Astrocyte (in vitro differentiated cells and primary cell): ENCODE data around the gene MNAT1. TPM values are rescaled to one million over a fixed set of nuclear protein-coding genes. Genes with fewer than 3 reads are reported as not detected.

Source experiments
- DNase-seq: peaks from one replicate; pipeline ENCODE4 v3.0.0-alpha.2; 2010; ENCODE audit warnings: low read depth
- FAIRE-seq: peaks from 2 replicates; lab custom pipeline; 2011; peaks lifted over from hg19 to GRCh38; lab: Jason Lieb, UNC
- H2AFZ ChIP-seq: 2 replicates; pipeline ENCODE4 v1.6.0; 2012; ENCODE audit warnings: low read depth, low read length, inconsistent platforms
- H3K27ac ChIP-seq: 2 replicates; pipeline ENCODE4 v1.5.1; 2011; ENCODE audit warnings: low read depth, low read length, inconsistent platforms
- H3K27me3 ChIP-seq: 2 replicates; pipeline ENCODE4 v1.6.0; 2011; ENCODE audit warnings: low read length, inconsistent platforms; ENCODE audit not compliant: insufficient read depth
- H3K36me3 ChIP-seq: 2 replicates; pipeline ENCODE4 v1.5.1; 2011; ENCODE audit warnings: low read length, inconsistent platforms; ENCODE audit not compliant: insufficient read depth
- H3K4me1 ChIP-seq: 2 replicates; pipeline ENCODE4 v1.5.1; 2011; ENCODE audit warnings: low read length, inconsistent platforms; ENCODE audit not compliant: insufficient read depth
- H3K4me2 ChIP-seq: 2 replicates; pipeline ENCODE4 v1.6.0; 2012; ENCODE audit warnings: low read length, inconsistent platforms
- H3K4me3 ChIP-seq: 2 replicates; pipeline ENCODE4 v1.5.1; 2011; ENCODE audit warnings: low read depth, mild to moderate bottlenecking, low read length, inconsistent platforms; ENCODE audit not compliant: insufficient read depth
- H3K79me2 ChIP-seq: 2 replicates; pipeline ENCODE4 v1.6.0; 2012; ENCODE audit warnings: mild to moderate bottlenecking, low read length, inconsistent platforms; ENCODE audit not compliant: insufficient read depth
- H3K9ac ChIP-seq: 2 replicates; pipeline ENCODE4 v1.6.0; 2012; ENCODE audit warnings: mild to moderate bottlenecking, low read length, inconsistent platforms
- H3K9me3 ChIP-seq: 2 replicates; pipeline ENCODE4 v1.5.1; 2012; ENCODE audit warnings: low read depth, mild to moderate bottlenecking, low read length, inconsistent platforms; ENCODE audit not compliant: insufficient read depth
- H4K20me1 ChIP-seq: 2 replicates; pipeline ENCODE4 v1.6.0; 2012; ENCODE audit warnings: low read length, inconsistent platforms; ENCODE audit not compliant: insufficient read depth
- H3K27ac Mint-ChIP-seq: one replicate; pipeline ENCODE4 v1.8.0; 2021; ENCODE audit warnings: mild to moderate bottlenecking, mixed read lengths; ENCODE audit not compliant: unreplicated experiment
- H3K27me3 Mint-ChIP-seq: one replicate; pipeline ENCODE4 v1.8.0; 2021; ENCODE audit warnings: low read depth, mixed read lengths; ENCODE audit not compliant: unreplicated experiment
- H3K36me3 Mint-ChIP-seq: one replicate; pipeline ENCODE4 v1.8.0; 2021; ENCODE audit warnings: low read depth, mixed read lengths; ENCODE audit not compliant: unreplicated experiment
- H3K4me1 Mint-ChIP-seq: one replicate; pipeline ENCODE4 v1.8.0; 2021; ENCODE audit warnings: low read depth, mixed read lengths; ENCODE audit not compliant: unreplicated experiment
- H3K4me3 Mint-ChIP-seq: one replicate; pipeline ENCODE4 v1.8.0; 2021; ENCODE audit warnings: mild to moderate bottlenecking, moderate library complexity, mixed read lengths; ENCODE audit not compliant: unreplicated experiment
- H3K9me3 Mint-ChIP-seq: one replicate; pipeline ENCODE4 v1.8.0; 2021; ENCODE audit warnings: mild to moderate bottlenecking, mixed read lengths; ENCODE audit not compliant: unreplicated experiment
- CTCF ChIP-seq: IDR thresholded peaks from 2 replicates; pipeline ENCODE4 v1.5.1; 2011; ENCODE audit warnings: low read depth, mild to moderate bottlenecking, inconsistent platforms, low read length, moderate library complexity; ENCODE audit not compliant: insufficient read depth
- EZH2 ChIP-seq: IDR thresholded peaks from 2 replicates; pipeline ENCODE4 v1.6.1; 2012; ENCODE audit warnings: mild to moderate bottlenecking, low read length, inconsistent platforms; ENCODE audit not compliant: insufficient read depth
- total RNA-seq: library from RNA; stranded (reverse); gene quantifications from 2 replicates; pipeline ENCODE4 v1.2.1, GENCODE V29; 2021

MNAT1 gene
- total RNA-seq, 1 donor from 2014 or later, result 36.0 TPM

- Histone ChIP-seq H3K36me3 (no peaks in the 10 kb centered on the region), H3K4me2 (no peak overlapping the region), H3K79me2 (no peaks in the 10 kb centered on the region), H4K20me1 (no peaks in the 10 kb centered on the region), H3K9ac (no peak overlapping the region), H3K4me3 (no peak overlapping the region), H2AFZ (no peak overlapping the region), H3K4me1 (no peaks in the 10 kb centered on the region), H3K27ac (no peak overlapping the region), H3K27me3 (no peaks in the 10 kb centered on the region), H3K9me3 (no peaks in the 10 kb centered on the region)
- DNase-seq (no peak), FAIRE-seq (no peak)
- Mint-ChIP-seq H3K4me3 (no peak overlapping the region), H3K4me1 (no peaks in the 10 kb centered on the region), H3K36me3 (no peaks in the 10 kb centered on the region), H3K27ac (no peak overlapping the region), H3K9me3 (no peaks in the 10 kb centered on the region), H3K27me3 (no peaks in the 10 kb centered on the region)
- TF ChIP-seq CTCF, result no peak
- TF ChIP-seq EZH2, result no peak
These were observed 43.0 kb upstream of the MNAT1 start for GRCh38 chr14:60691383-60692113.

DNA sequence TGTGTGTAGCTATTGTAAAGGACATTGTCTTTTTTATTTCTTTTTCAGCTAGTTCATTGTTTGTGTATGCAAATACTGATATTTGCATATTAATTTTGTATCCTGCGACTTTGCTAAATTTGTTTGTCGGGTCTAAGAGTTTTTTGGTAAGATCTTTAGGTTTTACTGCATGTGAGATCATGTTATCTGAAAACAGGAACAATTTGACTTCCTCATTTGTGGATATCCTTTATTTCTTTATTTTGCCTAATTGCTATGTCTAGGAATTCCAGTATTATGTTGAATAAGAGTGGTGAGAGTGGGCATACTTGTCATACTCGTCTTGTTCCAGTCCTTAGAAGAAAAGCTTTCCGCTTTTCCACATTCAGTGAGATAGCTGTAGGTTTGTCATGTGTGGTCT lies 39.2 kb upstream of the MNAT1 start:
- no peaks in the 10 kb centered on the region for H4K20me1 ChIP-seq
- no peaks in the 10 kb centered on the region for H3K4me1 Mint-ChIP-seq
- H3K79me2 ChIP-seq, result no peaks in the 10 kb centered on the region
- no peak overlapping the region for H3K27ac Mint-ChIP-seq
- no peak overlapping the region for H3K4me3 ChIP-seq
- DNase-seq (no peak), FAIRE-seq (no peak)
- H3K36me3 Mint-ChIP-seq, result no peaks in the 10 kb centered on the region
- H3K27me3 ChIP-seq, result no peaks in the 10 kb centered on the region
- no peak overlapping the region for H2AFZ ChIP-seq
- H3K27me3 Mint-ChIP-seq, result no peaks in the 10 kb centered on the region
- TF ChIP-seq CTCF, result no peak
- no peak for TF ChIP-seq EZH2
- no peaks in the 10 kb centered on the region for H3K36me3 ChIP-seq
- no peaks in the 10 kb centered on the region for H3K9me3 ChIP-seq
- no peak overlapping the region for H3K4me3 Mint-ChIP-seq
- H3K4me1 ChIP-seq, result no peaks in the 10 kb centered on the region
- no peak overlapping the region for H3K27ac ChIP-seq
- no peak overlapping the region for H3K9ac ChIP-seq
- H3K4me2 ChIP-seq, result no peak overlapping the region
- peaks cover 12% of the 10 kb centered on the region for H3K9me3 Mint-ChIP-seq

DNA sequence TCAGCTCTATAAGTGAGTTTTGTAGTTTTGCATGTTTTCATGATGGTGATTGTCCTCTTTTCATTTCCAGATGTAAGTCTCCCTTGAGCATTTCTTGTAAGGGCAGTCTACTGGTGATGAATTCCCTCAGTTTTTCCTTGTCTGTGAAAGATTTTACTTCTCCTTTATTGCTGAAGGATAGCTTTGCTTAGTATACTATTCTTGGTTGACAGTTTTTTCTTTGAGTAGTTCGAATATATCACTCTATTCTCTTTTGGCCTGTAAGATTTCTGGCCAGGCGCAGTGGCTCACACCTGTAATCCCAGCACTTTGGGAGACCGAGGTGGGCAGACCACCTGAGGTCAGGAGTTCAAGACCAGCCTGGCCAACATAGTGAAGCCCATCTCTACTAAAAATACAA lies 34.0 kb upstream of the MNAT1 start:
- peaks cover 20% of the 10 kb centered on the region for H3K9me3 Mint-ChIP-seq

More for the DNA sequence above, 34.0 kb upstream of the MNAT1 start:
- H3K27ac ChIP-seq, result no peak overlapping the region
- H3K4me3 Mint-ChIP-seq, result no peak overlapping the region
- H3K36me3 ChIP-seq, result no peaks in the 10 kb centered on the region
- TF ChIP-seq CTCF (no peak), EZH2 (no peak)
- no peaks in the 10 kb centered on the region for H4K20me1 ChIP-seq
- no peaks in the 10 kb centered on the region for H3K27me3 Mint-ChIP-seq
- no peak overlapping the region for H3K9ac ChIP-seq
- H3K4me1 Mint-ChIP-seq, result no peaks in the 10 kb centered on the region
- H3K79me2 ChIP-seq, result no peaks in the 10 kb centered on the region
- no peak overlapping the region for H3K4me3 ChIP-seq
- FAIRE-seq (no peak), DNase-seq (no peak)
- peaks cover 2% of the 10 kb centered on the region for H3K36me3 Mint-ChIP-seq
- H2AFZ ChIP-seq, result no peak overlapping the region
- H3K4me1 ChIP-seq, result no peaks in the 10 kb centered on the region
- no peaks in the 10 kb centered on the region for H3K27me3 ChIP-seq
- no peak overlapping the region for H3K4me2 ChIP-seq
- no peaks in the 10 kb centered on the region for H3K9me3 ChIP-seq
- no peak overlapping the region for H3K27ac Mint-ChIP-seq
